GM19324 (cell line): ENCODE results near the gene ITPK1.

Experiments
- ATAC-seq: cut with Tn5 transposase; IDR thresholded peaks from one replicate; pipeline ENCODE4 v1.9.1; 2021; ENCODE audit warnings: mild to moderate bottlenecking, moderate library complexity; ENCODE audit not compliant: unreplicated experiment, low FRiP score

Gene ITPK1

GRCh38 chr14:93048843-93049242 lies 66.9 kb downstream of the ITPK1 start:
- ATAC-seq = no peak

DNA sequence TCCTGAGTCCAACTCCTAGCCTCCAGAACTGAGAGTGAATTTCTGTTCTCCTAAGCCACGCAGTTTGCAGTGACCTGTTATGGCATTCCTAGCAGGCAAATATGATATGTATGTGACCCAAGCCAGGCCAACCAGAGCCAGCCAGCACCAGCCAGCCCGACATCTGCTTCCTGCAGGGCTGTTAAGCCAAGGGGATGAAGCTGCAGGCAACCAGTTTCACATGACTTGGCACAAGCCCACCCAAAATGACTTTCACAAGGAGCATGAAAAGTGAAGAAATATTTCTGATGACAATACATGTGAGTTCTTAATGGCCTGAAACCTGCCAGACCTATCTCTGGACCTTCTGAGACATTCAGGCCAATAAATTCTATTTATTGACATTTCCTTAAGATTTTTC lies 68.1 kb downstream of the ITPK1 start:
- no peak for ATAC-seq

DNA sequence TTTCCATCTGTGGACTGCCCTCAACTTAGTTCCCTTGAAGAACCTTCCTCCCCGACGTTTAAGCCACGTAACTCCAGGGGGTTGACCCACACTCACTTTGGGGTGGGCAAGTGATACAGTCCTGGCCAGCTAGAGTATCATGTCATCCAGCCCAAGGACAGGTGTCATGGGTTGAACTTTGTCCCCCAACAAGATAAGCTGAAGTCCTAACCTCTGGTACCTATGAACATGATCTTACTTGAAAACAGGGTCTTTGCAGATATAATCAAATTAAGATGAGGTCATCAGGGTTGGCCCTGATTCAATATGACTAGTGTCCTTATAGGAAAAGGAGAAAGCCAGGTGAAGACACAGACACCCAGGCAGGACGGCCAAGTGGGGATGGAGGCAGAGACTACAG lies 68.6 kb downstream of the ITPK1 start:
- ATAC-seq = no peak

GRCh38 chr14:93046705-93047050 lies 69.0 kb downstream of the ITPK1 start:
- ATAC-seq = no peak

GRCh38 chr14:93045965-93046704 lies 69.6 kb downstream of the ITPK1 start:
- no peak for ATAC-seq

DNA sequence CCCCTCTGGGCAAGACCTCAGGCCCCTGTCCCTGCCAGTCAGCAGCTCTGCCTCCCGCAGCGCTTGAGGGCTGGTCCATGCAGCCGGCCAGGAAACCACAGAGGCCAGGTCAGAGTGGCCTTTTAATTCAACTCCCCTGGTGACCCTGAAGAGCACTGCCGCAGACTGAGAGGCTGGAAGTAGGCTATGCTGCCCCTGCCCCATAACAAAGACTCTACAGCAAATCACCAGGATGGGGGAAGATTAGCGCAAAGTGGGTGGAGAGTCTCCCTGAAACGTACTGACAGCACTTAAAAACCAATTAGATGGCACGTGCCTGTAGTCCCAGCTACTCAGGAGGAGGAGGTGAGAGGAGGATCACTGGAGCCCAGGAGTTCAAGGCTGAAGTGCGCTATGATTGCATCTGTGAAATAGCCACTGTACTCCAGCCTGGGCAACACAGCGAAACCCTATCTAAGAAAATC lies 70.5 kb downstream of the ITPK1 start:
- ATAC-seq = no peak

- ATAC-seq = no peak
Measured at GRCh38 chr14:93044556-93044955, 71.2 kb downstream of the ITPK1 start.

GRCh38 chr14:93044121-93044520 lies 71.6 kb downstream of the ITPK1 start:
- ATAC-seq = no peak

DNA sequence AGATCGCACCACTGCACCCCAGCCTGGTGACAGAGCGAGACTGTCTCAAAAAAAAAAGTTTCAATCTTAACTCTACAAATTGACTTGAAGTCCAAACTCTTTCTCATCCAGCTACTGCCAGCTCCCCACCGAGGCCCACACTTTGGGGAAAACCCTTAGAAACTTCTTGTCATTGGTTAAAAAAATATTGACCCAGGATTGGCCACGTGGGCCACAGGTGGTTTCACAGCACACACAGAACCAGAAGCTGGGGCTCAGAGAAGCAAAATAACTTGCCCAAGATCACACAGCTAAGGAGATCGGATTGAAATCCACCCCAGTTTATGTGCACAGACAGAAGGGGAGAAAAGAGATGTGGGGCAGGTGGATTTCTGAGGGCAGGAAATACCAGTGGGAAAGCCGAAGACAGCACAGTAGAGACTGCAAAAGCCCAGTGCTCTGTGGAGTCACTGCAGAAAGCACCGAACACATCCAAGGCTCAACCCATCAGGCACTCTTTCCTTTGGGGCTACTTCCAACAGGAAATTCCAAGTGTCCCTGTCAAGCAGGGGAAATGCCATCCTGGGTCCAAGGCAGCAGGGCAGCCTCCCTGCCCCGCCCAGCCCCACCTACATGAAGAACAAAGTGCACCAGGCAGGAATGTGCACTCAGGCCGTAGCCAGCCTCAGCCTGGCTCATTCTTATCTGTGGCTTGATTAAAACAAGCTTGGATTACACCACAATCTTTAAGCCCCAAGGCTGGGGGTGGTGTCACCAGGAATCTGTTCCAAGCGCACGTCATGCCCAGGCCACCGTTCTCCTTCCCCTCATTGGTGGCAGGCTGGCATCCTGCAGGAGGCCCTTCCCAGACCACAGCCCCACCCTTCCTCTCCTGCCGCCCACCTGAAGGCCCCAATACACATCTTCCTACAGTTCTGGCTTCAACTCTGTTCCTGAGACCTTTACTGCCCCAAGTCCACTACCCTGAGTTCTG lies 72.5 kb downstream of the ITPK1 start:
- ATAC-seq = no peak

- ATAC-seq = no peak
Measured at GRCh38 chr14:93041830-93042229, 73.9 kb downstream of the ITPK1 start.

GRCh38 chr14:93040982-93041381 lies 74.7 kb downstream of the ITPK1 start:
- ATAC-seq = no peak

DNA sequence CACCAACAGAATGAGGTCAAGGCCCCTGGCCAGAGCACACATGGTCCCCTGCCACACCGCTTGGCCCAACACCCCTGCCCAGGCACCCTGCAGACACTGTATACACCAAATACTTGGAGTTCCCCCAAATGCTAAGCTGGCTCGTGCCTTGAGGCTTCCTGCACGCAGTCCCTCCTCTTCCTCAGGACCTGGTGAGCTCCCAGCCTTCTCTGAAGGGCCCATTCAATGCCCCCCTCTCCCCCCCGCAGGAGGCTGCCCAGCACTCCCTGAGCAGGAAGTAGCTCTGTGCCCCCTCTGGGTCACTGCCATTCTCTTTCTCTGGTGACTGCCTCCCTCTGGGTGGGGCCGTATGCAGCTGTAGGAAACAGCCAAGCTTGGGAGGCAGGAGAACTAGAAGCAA lies 75.3 kb downstream of the ITPK1 start:
- no peak for ATAC-seq

DNA sequence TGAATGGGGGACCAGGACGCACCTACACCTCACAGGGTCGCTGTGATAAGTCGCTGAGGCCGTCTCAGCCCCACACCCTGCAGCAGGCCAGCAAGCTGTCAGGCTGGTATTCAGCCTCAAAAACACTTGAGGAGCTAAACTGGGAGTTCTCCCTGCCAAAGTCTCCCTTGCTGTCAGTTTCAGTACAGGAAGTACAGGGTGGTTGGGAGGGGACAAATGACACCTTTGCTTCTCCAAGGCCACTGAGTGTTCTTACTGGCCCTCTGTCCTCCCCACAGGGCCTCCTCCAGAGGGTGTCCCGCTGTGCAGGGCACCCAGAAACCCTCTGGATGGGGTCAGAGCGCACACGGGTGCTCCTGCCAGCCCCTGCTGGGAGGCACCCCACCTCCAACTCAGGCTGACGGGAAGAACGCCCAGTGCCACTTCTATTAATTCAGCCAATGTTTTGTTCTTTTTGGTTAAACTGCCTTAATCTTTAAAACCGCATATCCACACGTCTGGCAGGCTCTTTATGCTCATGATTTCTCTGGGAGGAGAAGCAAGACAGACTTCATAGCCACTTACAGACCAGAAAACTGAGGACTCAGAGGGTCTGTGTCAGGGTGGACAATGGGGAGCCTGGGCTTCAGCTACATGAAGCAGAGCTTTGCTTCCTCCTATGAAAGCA lies 75.9 kb downstream of the ITPK1 start:
- ATAC-seq = no peak

- ATAC-seq = no peak
Measured at GRCh38 chr14:93037351-93037750, 78.4 kb downstream of the ITPK1 start.

GRCh38 chr14:93036652-93037345 lies 78.9 kb downstream of the ITPK1 start:
- no peak for ATAC-seq

GRCh38 chr14:93035917-93036651 lies 79.6 kb downstream of the ITPK1 start:
- ATAC-seq = no peak

DNA sequence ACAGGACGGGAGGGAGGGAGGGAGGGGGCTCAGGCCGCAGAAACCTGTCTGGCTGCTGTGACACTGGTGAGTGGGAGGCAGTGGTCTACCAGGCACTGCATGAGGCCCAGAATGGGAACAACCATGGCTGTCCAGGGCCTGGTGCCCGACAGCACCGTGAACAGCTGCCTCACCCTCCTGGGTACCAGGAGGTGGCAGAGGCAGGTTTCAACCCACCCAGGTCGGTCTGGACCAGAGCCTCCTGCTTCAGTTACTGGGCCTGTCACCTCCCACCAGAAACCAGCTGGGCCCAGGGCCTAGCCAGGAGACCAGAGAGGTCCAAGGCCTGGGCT lies 80.2 kb downstream of the ITPK1 start:
- no peak for ATAC-seq

DNA sequence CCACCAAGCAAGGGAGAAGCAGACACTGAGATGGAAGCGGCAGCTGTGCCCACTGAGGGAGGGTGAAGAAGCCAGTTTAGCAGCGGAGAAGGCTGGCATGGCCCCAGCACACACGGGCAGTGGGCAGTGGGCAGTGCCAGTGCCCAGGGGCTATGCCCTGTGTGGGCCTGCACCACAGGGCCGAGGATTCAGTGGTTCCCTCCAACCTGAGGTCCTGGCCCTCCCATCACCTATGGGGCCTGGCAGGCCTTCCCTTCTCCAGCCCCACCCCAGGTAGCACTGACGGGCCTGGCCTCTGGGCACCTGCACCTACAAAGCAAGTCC lies 81.1 kb downstream of the ITPK1 start:
- ATAC-seq = no peak

DNA sequence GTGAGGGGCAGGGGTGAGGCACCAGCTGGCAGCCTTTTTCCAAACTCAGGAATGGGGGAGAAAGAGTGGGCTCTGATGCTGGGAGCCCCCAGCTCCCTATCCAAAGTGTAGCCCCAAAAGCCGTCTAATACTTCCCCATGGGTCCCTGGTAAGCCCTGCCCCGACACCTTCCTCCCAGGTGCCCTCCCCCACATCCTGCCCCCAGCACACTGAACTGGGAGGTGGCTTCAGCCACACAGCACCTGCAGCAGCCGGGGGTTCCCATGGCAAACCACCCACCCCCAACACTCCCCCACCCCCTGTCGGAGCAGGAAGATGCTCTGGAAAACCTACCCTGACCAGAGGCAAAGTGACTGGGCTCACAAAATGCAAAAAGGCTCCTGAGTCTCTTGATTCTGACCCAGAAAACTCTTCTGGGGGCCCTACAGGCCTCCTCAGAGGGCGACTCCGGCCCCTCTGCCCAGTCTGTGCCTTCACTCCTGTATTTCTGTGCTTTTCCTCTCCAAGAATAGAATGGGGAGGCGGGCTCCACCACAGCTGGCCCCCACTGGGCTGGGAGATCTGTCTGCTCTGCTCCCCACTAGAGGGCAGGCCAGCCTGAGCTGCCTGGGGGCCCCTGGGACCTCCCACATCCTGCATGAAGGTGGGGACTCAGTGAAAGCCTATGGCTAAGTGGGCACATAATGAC lies 81.6 kb downstream of the ITPK1 start:
- ATAC-seq = no peak
